Sigmoid colon (tissue), 4 donors: Measurements from ENCODE around the gene SPTBN1.

ENCODE experiments used
- EP300 ChIP-seq, 4 donors: sonication (generic); formaldehyde crosslinking; IDR thresholded peaks; one replicate each; pipeline ENCODE4 v1.6.1; 2017; ENCODE audit warnings: antibody characterized with exemption in 4 of 4
- POLR2A ChIP-seq, 2 donors: fragments of 450-650 bp; IDR thresholded peaks; one replicate each; pipeline ENCODE4 v1.6.1; 2016; ENCODE audit warnings: antibody characterized with exemption in 2 of 2, mild to moderate bottlenecking in 2 of 2, moderate library complexity in 2 of 2
- POLR2AphosphoS5 ChIP-seq, 4 donors: sonication (generic); formaldehyde crosslinking; IDR thresholded peaks; one replicate each; pipeline ENCODE4 v1.6.1; 2017; ENCODE audit warnings: antibody characterized with exemption in 4 of 4
- TF ChIP-seq, protein P1 (sequence below), 4 experiments: fragments of 450-650 bp in 3 of 4; fragments of 200-600 bp in 1 of 4; IDR thresholded peaks; one replicate each; pipeline ENCODE4 v1.5.1; 2016 to 2019; ENCODE audit warnings: antibody characterized with exemption in 4 of 4, mild to moderate bottlenecking in 3 of 4, moderate library complexity in 2 of 4

GRCh38 chr2:54667726-54668650, 211.9 kb downstream of the SPTBN1 start:
- TF ChIP-seq, protein P1, sequence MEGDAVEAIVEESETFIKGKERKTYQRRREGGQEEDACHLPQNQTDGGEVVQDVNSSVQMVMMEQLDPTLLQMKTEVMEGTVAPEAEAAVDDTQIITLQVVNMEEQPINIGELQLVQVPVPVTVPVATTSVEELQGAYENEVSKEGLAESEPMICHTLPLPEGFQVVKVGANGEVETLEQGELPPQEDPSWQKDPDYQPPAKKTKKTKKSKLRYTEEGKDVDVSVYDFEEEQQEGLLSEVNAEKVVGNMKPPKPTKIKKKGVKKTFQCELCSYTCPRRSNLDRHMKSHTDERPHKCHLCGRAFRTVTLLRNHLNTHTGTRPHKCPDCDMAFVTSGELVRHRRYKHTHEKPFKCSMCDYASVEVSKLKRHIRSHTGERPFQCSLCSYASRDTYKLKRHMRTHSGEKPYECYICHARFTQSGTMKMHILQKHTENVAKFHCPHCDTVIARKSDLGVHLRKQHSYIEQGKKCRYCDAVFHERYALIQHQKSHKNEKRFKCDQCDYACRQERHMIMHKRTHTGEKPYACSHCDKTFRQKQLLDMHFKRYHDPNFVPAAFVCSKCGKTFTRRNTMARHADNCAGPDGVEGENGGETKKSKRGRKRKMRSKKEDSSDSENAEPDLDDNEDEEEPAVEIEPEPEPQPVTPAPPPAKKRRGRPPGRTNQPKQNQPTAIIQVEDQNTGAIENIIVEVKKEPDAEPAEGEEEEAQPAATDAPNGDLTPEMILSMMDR (IDR thresholded peaks at IDR 0.05), result no peak
- TF ChIP-seq POLR2AphosphoS5 (IDR thresholded peaks at IDR 0.05), result no peak
- no peak for TF ChIP-seq POLR2A (IDR thresholded peaks at IDR 0.05)
- no peak for TF ChIP-seq EP300 (IDR thresholded peaks at IDR 0.05)
